Measurements from ENCODE around the gene BROX. TPM values are rescaled to one million over a fixed set of nuclear protein-coding genes. Genes with fewer than 3 reads are reported as not detected.
"Not testable (repeated sequence)": the region's sequence is repeated elsewhere in the genome, so short reads cannot be mapped to it uniquely, and the experiment has no call there.

The BROX gene
- polyA plus RNA-seq, 3 donors, result 41.6 to 47.6 (median 45.2) TPM

- DNase-seq (ENCODE audit: low read depth in 3 of 3, low spot score in 2 of 3), result no peak
Observed at GRCh38 chr1:222728746-222729145, 16.4 kb downstream of the BROX start.

GRCh38 chr1:222730866-222731265, 18.5 kb downstream of the BROX start:
- DNase-seq (ENCODE audit: low read depth in 3 of 3, low spot score in 2 of 3), result no peak

- DNase-seq (ENCODE audit: low read depth in 3 of 3, low spot score in 2 of 3), result no peak
Observed at GRCh38 chr1:222732216-222733159, 20.1 kb downstream of the BROX start.

DNA sequence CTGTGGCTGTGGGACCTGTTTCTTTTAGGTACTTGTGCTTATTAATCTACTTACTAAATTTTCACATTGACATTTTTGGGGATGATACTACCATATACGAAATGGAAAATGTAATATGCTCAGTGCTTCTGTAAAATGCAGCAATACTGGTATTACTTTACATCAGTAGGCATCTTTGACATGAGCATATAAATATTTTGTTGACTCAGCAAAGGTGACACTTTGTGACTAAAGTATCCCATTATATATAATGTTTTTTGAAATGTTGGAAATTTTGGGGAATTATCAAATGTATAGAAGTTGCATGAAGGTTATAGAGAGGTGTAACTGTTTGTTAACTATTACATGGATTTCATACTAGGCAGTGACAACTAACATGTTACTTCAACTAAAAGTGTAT, 22.4 kb downstream of the BROX start:
- DNase-seq (ENCODE audit: low read depth in 3 of 3, low spot score in 2 of 3), result no peak

GRCh38 chr1:222736470-222736869, 24.1 kb downstream of the BROX start:
- no peak for DNase-seq (ENCODE audit: low read depth in 3 of 3, low spot score in 2 of 3)

- no peak for DNase-seq (ENCODE audit: low read depth in 3 of 3, low spot score in 2 of 3)
Observed at GRCh38 chr1:222736972-222737371, 24.6 kb downstream of the BROX start, which contains the start of gene FAM177B. TSS of gene FAM177B (plus strand) at chr1:222737202. CDS start at chr1:222746546, 9,344 bp downstream.

- no peak for DNase-seq (ENCODE audit: low read depth in 3 of 3, low spot score in 2 of 3)
Observed at GRCh38 chr1:222739465-222739864, 27.1 kb downstream of the BROX start.

GRCh38 chr1:222739929-222740328, 27.6 kb downstream of the BROX start:
- DNase-seq (ENCODE audit: low read depth in 3 of 3, low spot score in 2 of 3), result no peak

- not testable (repeated sequence) for DNase-seq (ENCODE audit: low read depth in 3 of 3, low spot score in 2 of 3)
Observed at GRCh38 chr1:222741630-222742457, 29.5 kb downstream of the BROX start.

DNA sequence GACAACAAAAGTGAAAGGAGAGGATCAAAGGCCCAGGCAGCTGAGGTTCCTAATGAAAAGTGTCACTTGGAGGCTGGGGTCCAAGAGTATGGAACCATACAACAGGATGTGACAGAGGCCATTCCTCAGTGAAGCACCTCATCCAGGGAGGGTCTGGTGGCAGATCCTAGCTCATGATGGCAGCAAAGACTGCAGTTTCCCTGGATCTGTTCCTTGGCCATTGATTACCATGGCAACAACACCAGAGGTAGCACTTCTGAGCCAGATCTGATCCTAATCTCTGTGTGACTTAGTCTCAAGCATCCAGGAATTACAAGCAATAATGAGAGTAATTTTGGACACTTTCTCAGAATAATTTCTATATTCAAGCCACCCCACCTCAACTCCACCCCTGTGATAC, 37.6 kb downstream of the BROX start:
- no peak for DNase-seq (ENCODE audit: low read depth in 3 of 3, low spot score in 2 of 3)

GRCh38 chr1:222750651-222751050, 38.3 kb downstream of the BROX start:
- no peak for DNase-seq (ENCODE audit: low read depth in 3 of 3, low spot score in 2 of 3)

- DNase-seq (ENCODE audit: low read depth in 3 of 3, low spot score in 2 of 3), result no peak
Observed at GRCh38 chr1:222751255-222751654, 38.9 kb downstream of the BROX start.

DNA sequence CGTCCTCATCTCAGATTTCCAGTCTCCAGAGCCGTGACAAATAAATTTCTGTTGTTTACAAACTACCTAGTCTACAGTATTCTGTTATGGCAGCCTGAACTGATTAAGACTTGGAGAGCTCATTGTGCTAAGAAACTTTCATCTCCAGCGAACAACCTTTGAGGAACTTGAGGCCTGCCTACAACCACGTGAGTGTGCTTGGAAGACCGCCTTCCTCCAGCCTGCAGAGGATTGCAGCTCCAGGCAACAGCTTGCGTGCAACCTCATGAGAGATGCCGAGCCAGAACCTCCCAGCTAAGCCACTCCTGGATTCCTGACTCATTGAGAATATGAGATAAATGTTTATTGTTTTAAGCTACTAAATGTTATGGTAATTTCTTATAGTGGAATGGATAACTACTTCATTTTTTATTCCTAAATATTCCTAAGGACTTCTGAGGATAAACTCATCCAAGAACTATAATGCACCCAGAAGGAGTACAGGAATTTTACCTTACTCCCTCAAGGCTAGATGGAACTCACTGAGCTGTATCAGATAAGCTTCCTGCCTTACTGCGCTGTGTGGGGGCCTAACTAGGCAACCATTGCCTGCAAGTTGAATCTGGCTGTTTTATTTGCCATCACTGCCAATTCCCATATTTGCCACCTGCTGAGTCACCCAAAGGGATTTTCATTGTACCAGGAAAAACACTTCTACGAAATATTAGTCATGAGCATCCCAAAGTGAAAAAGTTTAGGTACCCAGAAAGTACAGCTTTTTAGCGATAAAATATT, 42.2 kb downstream of the BROX start:
- no peak for DNase-seq (ENCODE audit: low read depth in 3 of 3, low spot score in 2 of 3)

GRCh38 chr1:222757646-222758268, 45.4 kb downstream of the BROX start:
- DNase-seq (ENCODE audit: low read depth in 3 of 3, low spot score in 2 of 3), result no peak

GRCh38 chr1:222759451-222760035, 47.2 kb downstream of the BROX start:
- DNase-seq (ENCODE audit: low read depth in 3 of 3, low spot score in 2 of 3), result no peak

DNA sequence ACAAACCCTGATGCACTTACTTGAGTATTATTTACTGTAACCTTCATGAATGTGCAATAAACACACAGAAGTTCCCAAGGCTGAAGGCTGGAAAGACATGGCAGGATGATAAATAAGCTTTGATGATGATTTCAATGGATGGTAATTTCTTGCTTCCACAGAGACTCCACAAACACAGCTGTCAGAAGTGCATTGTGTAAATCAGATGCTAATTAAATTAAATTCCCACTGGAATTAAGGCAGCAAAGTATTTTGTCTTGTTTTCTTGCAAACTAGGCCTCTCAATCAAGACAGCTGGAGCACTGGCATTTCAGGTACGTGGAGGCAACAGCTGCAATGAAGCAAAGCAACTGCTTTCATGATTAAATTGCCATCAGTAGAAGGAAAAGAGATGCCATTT, 48.7 kb downstream of the BROX start:
- DNase-seq (ENCODE audit: low read depth in 3 of 3, low spot score in 2 of 3), result no peak

DNA sequence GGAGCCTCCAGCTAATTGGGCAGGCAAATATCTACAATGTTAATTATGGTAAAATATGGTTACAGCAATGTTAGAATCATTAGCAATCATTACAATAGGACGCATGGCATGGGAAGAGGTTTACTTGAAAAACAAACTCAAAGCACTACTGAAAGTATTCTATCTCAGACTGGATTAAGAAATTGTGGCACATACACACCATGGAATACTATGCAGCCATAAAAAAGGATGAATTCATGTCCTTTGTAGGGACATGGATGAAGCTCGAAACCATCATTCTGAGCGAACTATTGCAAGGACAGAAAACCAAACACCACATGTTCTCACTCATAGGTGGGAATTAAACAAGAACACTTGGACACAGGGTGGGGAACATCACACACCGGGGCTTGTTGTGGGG, 49.8 kb downstream of the BROX start:
- DNase-seq (ENCODE audit: low read depth in 3 of 3, low spot score in 2 of 3), result not testable (repeated sequence)

GRCh38 chr1:222767152-222767571, 54.8 kb downstream of the BROX start:
- DNase-seq (ENCODE audit: low read depth in 3 of 3, low spot score in 2 of 3), result no peak

DNA sequence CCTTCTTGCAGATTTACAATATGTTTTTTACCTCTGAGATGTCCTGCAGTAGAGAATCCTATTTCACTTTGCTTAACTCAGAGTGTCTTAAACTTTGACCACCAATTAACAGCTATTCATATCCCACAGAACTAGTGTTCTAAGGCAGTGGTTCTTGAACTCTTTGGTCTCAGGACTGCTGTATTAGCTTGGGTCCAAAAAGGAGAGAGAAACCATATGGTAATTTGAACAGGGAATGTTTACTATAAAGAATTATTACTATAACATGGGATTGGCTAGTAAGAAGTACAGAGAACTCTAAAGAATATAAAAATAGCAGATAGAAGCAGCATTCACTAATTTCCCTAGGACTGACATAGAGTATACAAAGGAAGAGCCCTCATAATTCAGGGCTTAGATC, 56.2 kb downstream of the BROX start:
- no peak for DNase-seq (ENCODE audit: low read depth in 3 of 3, low spot score in 2 of 3)

- DNase-seq (ENCODE audit: low read depth in 3 of 3, low spot score in 2 of 3), result no peak
Observed at GRCh38 chr1:222769181-222769580, 56.8 kb downstream of the BROX start.

Measured in right renal cortex interstitium (tissue), 3 donors.